Activated CD8-positive, alpha-beta memory T cell treated with anti-CD3 and anti-CD28 coated beads for 4 hours (primary cell): Measurements from ENCODE around the gene TEX19.

Experiments
- DNase-seq, 2 donors: peaks; one replicate each; pipeline ENCODE4 v3.0.0-alpha.2; 2020; ENCODE audit warnings: low read depth in 2 of 2

Gene TEX19, protein sequence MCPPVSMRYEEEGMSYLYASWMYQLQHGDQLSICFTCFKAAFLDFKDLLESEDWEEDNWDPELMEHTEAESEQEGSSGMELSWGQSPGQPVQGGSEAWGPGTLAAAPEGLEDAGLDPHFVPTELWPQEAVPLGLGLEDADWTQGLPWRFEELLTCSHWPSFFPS

DNA sequence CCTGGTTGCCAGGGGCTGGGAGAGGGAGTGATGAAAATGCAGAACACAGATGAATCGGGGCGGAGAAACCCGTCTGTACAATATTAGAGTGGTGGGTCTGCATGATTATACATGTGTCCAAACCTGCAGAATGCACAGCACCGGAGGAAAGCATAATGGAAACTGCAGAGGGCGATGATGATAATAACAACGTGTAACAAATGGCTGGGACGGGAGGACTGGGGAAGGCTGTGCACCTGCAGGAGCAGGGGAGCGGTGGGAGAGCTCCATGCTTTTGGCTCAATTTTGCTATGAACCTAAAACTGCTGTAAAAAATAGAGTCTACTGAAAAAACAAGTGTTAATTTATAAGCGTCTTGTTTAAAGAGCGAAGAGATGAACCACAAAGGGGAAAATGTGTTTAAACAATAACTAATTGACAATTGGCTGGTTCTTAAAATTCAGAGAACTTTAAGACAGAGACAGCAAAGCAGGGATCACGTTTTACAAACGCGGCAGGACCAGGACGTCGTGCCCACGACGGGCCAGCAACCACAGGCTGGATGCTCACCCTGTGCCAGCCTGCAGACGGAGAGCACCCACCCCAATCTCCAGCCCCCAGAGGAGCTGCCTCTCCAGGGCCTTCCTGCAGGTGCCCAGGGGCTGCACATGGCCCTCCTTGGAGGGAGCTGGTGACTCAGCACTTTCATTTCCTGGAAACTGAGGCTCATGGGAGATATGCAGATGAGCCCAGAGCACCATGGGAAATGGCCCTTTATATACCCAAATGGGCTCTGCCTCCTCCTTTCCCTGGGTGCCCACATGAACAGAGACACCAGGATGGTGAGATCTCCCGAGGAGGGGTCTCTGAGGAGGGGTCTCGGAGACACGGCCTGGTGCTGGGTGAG lies at the start of gene TEX19:
Gene TEX19 (plus strand): TSS at position 783 of the 886 bp plus-strand sequence. CDS start 2,904 bp downstream, outside the sequence.
- DNase-seq, result no peak

- DNase-seq, result no peak
These were observed 49.1 kb upstream of the TEX19 start for GRCh38 chr17:82309656-82310570.

- DNase-seq, result no peak
These were observed 48.2 kb upstream of the TEX19 start for GRCh38 chr17:82310877-82311276.

DNA sequence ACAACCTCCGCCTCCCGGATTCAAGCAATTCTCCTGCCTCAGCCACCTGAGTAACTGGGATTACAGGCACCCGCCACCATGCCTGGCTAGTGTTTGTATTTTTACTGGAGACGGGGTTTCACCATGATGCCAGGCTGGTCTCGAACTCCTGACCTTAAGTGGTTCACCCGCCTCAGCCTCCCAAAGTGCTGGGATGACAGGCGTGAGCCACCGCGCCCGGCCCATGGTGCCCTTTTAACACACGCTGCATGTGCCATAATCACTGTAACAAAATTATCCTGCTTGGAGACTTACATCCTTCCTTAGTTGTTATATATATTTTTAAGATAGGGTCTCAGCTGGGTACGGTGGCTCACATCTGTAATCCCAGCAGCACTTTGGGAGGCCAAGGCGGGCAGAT lies 47.1 kb upstream of the TEX19 start:
- DNase-seq, result no peak

- DNase-seq, result no peak
These were observed 45.6 kb upstream of the TEX19 start for GRCh38 chr17:82313195-82314011.

DNA sequence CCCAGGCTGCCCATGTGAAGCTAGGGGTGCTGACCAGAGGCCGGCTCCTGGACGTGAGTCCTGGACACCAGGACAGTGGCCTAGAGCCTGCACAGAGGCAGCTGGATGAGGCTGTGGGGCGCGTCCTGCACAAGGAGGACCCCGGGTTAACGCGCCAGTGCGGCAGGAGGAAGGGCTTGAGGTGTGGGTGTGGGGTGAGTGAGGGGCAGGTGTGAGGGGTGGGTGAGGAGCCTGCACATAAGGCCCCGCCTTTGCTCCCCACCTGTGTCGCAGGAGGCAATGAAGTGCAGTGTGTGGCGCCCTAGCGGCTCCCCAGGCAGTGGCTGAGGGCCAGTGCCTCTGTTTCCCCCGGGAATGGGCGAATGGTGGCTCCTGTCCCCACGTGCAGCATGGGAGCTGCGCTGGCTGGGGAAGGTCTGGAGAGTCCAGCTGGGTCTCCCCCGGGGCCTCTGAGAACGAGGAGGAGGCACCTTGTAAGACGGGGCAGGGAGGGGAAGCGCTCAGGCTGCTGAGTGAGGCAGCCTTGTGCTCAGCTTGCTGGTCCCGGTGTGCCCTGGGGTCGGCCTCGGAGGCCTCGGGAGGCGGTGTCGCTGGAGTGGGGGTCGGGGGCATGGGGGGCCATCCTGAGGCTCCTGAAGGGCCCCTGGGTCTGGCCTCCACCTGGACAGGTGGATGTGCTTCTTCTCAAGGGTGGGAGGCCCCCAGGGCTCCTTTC lies 44.9 kb upstream of the TEX19 start:
- no peak for DNase-seq

DNA sequence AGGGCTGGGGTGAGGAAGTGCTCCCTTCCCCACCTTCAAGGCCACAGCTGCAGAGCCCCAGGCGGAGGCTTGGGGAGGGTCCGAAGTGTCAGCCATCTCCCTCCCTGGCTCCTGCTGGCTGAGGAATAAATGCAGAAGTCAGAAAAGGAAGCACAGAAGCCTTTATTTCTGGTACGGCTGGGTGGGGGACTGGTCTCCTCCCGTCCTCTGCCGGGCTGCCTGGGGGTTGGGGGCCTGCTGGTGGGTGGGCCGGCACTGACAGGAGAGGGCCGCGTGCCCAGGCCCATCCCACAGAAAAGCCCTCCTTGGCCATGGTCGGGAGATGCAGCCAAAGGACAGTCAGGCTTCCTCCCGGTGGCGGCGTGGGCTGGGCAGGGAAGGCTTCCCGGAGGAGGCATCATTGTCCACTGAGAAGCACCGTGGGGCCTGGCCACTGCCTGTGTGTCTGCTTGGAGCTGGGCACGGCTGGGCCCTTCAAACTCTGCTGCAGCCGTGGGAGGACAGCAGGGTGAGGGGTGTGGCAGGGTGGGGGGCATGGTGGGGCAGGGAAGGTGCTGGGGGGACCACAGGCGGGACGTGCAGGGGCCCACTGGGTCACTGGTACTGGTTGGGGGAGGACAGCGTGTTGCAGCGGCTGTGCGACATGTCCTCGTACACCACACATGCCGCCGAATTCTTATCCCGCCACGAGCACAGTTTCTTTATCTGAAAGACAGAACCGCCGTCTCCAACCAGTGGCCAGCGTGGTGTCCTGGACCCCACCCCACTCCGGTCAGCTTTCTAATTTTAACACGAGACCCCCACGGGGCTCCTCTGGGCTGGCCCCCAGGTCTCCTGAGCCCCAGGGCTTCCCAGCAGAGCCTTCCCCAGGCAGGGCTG lies 44.1 kb upstream of the TEX19 start:
- DNase-seq, result no peak

DNA sequence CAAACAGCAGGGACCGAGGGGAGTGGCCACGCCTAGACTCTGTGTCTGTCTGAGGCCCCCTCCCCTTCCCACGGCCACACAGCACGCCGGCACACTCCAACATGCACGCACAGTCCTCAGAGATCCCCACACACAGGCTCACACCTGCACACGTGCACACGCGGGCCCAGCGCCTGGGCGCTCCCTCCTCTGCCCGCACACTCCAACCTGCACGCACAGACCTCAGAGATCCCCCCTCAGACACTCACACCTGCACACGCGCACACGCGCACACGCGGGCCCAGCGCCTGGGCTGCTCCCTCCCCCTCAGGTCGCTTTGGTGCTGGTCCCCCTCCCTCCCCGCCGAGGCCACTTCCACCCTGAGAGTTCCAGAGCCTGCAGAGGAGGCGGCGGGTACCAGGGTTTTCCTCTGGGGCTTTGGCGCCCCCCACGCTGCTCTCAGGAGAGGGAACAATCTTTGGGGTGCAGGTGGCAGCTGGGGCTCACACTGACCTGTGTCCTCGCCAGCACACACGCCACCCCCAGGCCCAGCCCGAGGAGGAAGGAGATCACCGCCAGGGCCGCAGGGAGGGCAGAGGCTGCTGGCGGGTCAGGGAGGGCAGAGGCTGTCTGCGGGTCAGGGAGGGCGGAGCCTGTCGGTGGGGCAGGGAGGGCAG lies 43.2 kb upstream of the TEX19 start:
- no peak for DNase-seq

GRCh38 chr17:82316651-82317393 lies 42.2 kb upstream of the TEX19 start:
- DNase-seq, result no peak

- DNase-seq, result peak; percentile 43 to 50
These were observed 41.5 kb upstream of the TEX19 start, which contains the start of gene CD7 for GRCh38 chr17:82317394-82318168. Gene CD7, minus strand, starts transcription at chr17:82317608. Its CDS starts 113 bp downstream, at chr17:82317495.

DNA sequence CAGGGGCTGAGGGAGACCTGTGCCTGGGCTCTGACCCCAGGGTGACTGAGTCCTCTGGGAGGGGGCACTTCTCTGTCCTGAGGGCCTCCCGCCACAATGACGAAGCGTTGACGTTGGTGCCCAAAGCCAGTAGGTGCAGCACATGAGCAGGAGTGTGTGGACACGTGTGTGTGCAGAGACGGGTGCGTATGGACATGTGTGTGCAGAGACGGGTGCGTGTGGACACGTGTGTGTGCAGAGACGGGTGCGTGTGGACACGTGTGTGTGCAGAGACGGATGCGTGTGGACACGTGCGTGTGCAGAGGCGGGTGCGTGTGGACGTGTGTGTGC lies 40.9 kb upstream of the TEX19 start:
- no peak for DNase-seq

GRCh38 chr17:82318772-82319606 lies 40.1 kb upstream of the TEX19 start:
- no peak for DNase-seq

- DNase-seq, result no peak
These were observed 39.4 kb upstream of the TEX19 start for GRCh38 chr17:82319619-82320062.

GRCh38 chr17:82320140-82320840 lies 38.8 kb upstream of the TEX19 start:
- no peak for DNase-seq

- DNase-seq, result peak; percentile 64 to 80
These were observed 37.8 kb upstream of the TEX19 start for GRCh38 chr17:82320956-82321927.
